Stimulated activated naive CD8-positive, alpha-beta T cell treated with anti-CD3 and anti-CD28 coated beads, Interleukin-15, amount 100 ng/mL, for 72 hours (primary cell): Measurements from ENCODE around the gene MSLN.

Source experiments
- ATAC-seq: fragments of 150-1000 bp; cut with Tn5 transposase; 2 replicates; pipeline ENCODE4 v1.10.0; 2021; ENCODE audit warnings: mild to moderate bottlenecking, moderate library complexity
- DNase-seq, 2 donors: peaks; one replicate each; pipeline ENCODE4 v3.0.0; 2021 to 2022
- H3K27ac Mint-ChIP-seq, 2 donors: one replicate each; pipeline ENCODE4 v1.8.0; 2022; ENCODE audit warnings: mild to moderate bottlenecking in 2 of 2, mixed read lengths in 2 of 2, moderate library complexity in 2 of 2
- H3K27me3 Mint-ChIP-seq: one replicate; pipeline ENCODE4 v1.8.0; 2022; ENCODE audit warnings: mixed read lengths
- H3K4me1 Mint-ChIP-seq: one replicate; pipeline ENCODE4 v1.8.0; 2022; ENCODE audit warnings: mild to moderate bottlenecking, mixed read lengths
- H3K4me3 Mint-ChIP-seq, 2 donors: one replicate each; pipeline ENCODE4 v1.8.0; 2022; ENCODE audit warnings: mild to moderate bottlenecking in 2 of 2, mixed read lengths in 2 of 2, moderate library complexity in 1 of 2
- H3K9me3 Mint-ChIP-seq, 2 donors: one replicate each; pipeline ENCODE4 v1.8.0; 2022; ENCODE audit warnings: mixed read lengths in 2 of 2

MSLN gene

DNA sequence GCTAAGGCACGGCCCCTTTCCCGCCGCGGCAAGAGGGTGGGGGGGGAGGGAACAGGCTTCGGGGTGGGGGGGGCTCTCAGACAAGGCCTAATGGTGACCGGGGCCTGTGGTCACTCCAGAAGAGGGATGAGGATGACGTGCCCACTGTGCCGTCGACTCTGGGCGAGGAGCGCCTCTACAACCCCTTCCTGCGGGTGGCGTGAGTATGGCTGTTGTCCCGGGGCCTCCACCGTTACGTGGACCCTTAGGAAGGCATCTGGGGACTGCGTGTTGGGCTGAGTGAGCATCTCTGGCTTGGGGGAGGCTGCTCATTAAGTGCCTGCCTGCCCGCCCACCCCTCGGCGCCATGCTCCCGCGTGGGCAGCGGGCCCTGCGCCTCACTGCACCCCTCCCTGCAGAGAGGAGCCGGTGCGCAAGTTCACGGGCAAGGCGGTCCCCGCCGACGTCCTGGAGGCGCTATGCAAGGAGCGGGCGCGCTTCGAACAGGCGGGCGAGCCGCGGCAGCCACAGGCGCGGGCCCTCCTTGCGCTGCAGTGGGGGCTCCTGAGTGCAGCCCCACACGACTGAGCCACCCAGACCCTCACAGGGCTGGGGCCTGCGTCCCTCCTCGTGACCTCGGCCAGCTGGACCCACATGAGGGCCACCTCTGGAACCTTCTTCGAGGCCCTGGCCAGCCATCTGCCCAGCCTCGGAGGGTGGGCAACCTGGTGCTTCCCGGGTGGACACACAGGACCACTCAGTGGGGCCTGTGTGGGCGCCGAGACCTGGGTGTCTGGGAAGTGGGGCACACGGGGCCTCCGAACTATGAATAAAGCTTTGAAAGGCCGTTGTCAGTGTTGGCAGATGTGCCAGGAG is 31.4 kb upstream of the MSLN start:
- Mint-ChIP-seq H3K27ac (peak overlapping the region in 1 of 2 donors; percentile 83), H3K27me3 (no peaks in the 10 kb centered on the region)

DNA sequence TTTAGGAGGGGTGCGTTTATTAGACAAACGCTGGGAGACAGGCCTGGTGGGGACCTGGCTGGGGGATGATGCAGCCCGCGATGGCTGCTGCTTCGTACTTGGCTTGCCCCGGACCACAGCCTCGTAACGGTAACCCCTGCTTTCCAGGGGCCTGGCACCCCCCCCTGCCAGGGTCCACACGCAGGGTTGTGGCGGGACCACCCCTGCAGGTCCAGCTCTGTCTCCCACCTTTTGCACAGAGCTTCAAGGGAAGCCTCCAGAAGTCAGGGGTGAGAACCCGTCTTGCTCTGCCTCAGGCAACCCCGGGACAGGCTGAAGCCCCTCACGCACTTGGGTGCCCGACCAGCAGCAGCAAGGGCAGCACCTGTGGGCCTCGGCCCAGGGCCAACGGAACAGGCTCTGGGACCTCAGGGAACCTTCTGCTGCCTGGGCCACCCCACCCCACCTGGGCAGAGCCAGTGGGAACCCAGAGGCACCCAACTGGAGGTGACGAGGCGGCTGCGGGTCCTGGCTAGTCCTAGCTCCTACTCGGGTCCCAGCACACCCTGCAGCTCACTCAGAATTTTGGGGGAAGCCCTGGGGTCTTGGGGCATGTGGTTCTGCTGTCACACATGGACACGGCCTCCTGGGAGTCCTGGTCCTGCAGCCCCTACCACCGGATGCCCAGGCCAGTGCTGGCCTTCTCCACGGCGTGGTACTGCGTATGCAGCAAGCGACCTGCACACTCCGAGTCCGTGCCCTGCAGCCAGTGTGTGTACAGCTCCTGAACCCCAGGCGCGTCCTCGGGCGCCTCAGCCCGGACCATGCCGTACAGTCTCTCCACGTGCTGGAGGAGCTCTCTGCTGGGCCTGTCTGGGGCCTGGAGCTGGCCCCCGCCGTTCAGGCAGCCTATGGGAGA is 30.5 kb upstream of the MSLN start:
- peak overlapping the region in 1 of 2 donors; percentile 31 for H3K4me3 Mint-ChIP-seq
- H3K27ac Mint-ChIP-seq = peak overlapping the region in 1 of 2 donors; percentile 48
- H3K9me3 Mint-ChIP-seq = no peaks in the 10 kb centered on the region
- peaks cover 24% of the 10 kb centered on the region for H3K4me1 Mint-ChIP-seq
- ATAC-seq (no peak), DNase-seq (no peak)
- no peaks in the 10 kb centered on the region for H3K27me3 Mint-ChIP-seq

More for the DNA sequence above, 31.4 kb upstream of the MSLN start:
- DNase-seq (no peak), ATAC-seq (no peak)
- Mint-ChIP-seq H3K4me3 (peak overlapping the region; percentile 72 to 82), H3K4me1 (peaks cover 25% of the 10 kb centered on the region), H3K9me3 (no peaks in the 10 kb centered on the region)

DNA sequence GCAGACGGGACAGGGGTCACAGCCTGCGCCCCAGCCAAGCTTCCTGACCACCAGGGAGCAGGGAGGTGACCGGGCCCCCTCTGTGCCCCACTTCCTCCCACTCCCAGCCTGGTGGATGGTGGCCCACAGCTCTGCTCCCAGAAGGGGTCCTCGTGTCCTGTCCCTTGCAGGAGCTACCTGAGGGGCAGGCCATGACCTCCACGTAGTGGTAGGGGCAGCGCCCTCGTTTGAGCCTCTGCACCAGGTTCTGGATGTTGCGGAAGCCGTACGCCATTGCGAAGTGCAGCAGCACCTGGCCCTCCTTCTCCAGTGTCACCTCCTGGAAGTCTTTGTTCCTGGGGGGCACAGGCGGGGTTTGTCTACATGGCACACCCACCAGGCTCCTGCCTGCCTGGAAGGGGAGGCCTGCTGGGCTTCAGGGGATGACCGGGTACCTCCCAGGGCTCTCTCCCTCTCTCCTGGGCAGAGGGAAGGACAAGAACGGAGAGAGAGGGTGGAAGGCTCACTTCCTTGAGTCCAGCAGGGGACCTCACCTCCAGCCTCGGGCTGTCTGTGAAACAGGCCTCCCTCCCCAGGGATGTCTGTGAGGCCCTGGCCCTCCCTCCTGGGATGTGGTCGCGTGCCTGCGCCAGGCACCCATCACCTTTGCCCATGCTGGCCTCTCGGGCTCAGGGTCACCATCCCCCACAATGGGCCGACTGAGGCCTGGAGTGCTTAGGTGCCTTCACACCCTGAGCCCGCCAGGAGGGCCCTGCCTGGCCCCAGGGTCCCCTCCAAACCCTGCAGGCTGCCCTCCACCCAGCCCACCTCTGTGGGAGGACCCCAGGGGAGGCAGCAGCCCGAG is 29.6 kb upstream of the MSLN start:
- DNase-seq = no peak
- Mint-ChIP-seq H3K27me3 (no peaks in the 10 kb centered on the region), H3K27ac (peak overlapping the region in 1 of 2 donors; percentile 63), H3K4me3 (no peak overlapping the region), H3K9me3 (no peaks in the 10 kb centered on the region), H3K4me1 (peaks cover 24% of the 10 kb centered on the region)
- no peak for ATAC-seq

DNA sequence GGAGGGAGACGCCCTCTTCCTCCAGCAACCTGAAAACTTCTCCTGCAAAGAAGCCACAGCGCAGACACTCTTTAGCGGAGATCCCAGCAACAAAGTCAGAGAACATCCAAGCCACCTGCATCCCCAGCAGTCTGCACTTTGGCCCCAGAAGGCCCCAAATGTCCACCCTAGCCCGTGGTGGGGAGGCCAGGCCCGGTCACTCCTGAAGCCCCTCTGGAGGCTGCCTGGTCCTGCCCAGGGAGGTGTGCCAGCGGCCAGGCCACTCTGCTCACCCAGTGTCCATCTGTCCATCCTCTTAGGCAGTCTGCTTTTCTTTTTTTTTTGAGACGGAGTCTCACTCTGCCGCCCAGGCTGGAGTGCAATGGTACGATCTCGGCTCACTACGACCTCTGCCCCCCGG is 28.2 kb upstream of the MSLN start:
- no peak overlapping the region for H3K4me3 Mint-ChIP-seq
- H3K4me1 Mint-ChIP-seq = peaks cover 28% of the 10 kb centered on the region
- no peaks in the 10 kb centered on the region for H3K9me3 Mint-ChIP-seq
- H3K27me3 Mint-ChIP-seq = no peaks in the 10 kb centered on the region
- no peak overlapping the region for H3K27ac Mint-ChIP-seq
- DNase-seq (no peak), ATAC-seq (no peak)

DNA sequence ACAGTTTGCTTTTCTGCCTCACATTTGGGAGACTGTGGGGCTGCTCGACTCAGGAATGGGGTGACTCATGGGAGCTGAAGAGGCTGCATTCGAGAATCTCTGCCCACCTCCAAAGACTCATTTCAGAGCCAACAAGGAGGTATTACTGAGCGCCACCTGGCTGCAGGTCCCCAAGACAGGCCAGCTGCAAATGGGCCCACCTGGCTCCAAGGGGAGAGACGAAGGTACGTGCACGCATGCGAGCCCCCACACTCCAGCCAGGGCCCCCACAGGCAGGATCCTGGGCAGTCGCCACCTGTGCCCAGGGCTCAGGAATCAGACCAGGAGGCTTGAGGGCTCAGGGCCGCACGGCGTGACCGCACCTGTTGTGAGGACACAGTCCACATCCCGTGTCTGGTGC is 27.6 kb upstream of the MSLN start:
- H3K4me1 Mint-ChIP-seq = peaks cover 33% of the 10 kb centered on the region
- DNase-seq (no peak), ATAC-seq (no peak)
- no peaks in the 10 kb centered on the region for H3K27me3 Mint-ChIP-seq
- H3K4me3 Mint-ChIP-seq = no peak overlapping the region
- peak overlapping the region in 1 of 2 donors; percentile 30 for H3K27ac Mint-ChIP-seq
- no peaks in the 10 kb centered on the region for H3K9me3 Mint-ChIP-seq

DNA sequence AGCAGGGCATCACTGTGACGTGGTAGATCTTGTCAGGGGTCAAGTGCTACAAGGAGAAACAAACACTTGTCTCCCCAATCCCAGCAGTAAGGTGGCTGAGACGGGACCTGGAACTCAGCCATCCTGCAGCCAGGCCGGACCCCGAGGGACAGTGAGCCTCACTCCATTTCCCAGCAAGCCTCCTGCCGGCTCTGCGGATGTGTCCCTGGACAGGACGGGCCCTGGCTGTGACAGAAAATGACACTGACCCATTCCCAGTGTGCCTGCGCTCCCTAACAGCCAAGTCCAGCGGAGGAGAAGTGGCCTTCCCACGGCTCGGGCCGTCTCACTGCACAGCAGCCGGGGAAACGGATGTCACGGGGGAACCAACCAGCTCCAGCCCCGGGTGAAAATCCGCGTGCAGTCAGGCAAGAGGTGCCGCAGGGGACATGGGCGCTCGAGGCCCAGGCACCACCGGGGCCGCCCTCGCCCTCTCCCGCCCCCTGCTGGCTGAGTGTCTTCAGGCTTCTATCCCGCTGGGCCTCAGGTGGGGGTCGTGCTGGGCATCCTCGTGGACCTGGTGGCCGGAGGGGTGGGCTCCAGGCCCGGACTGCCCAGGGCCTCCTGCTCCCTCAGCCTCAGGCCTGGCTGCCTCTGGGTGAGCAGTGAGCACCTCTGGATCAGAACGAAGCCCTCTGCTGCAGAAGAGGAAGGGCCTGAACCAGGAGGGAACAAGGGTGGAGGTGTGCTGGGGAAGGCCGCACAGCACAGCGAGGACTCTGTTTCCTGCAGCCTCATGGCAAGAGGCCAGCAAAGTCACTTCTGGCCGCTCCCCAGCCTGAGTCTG is 26.9 kb upstream of the MSLN start:
- no peak for ATAC-seq
- H3K4me3 Mint-ChIP-seq = no peak overlapping the region

DNA sequence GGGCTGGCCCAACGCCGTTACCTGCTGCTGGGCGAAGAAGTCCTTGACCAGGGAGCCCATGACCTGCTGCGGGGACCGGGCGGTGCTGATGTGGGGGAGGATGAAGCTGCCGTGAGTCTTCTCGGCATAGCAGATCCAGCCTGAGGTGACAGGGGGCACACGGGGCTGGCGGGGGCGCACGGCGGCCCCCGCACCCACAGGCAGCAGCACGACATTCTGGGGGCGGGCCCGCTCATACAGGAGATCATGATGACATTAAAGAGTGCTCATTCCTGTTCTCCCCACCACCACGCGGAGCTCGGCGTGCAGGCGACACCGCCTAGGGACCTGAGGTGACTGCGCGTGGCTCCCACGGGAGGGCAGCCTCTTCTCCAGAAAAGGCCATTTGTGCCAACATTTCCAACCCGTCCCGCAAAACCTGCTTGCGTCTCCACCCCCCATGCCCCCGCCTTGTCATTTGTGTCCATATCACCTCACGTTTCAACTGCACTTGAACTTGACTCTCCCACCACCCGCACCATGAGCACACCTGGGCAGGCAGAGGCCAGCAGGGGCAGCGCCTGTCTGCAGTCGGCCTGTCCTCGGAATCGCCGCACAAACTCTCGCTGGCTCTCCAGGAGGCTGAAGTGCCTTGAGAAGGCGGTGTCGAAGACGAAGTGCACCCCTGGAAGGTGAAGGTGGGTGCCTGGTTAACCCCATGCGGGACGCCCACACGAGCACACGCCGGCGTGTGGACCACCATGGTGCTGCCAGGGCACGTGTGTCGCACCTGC is 26.1 kb upstream of the MSLN start:
- Mint-ChIP-seq H3K4me3 (no peak overlapping the region), H3K4me1 (peaks cover 34% of the 10 kb centered on the region), H3K27me3 (no peaks in the 10 kb centered on the region), H3K27ac (no peak overlapping the region), H3K9me3 (no peaks in the 10 kb centered on the region)
- no peak for ATAC-seq
- no peak for DNase-seq

More for the DNA sequence above, 26.9 kb upstream of the MSLN start:
- Mint-ChIP-seq H3K27ac (peak overlapping the region in 1 of 2 donors; percentile 27), H3K9me3 (no peaks in the 10 kb centered on the region), H3K27me3 (no peaks in the 10 kb centered on the region), H3K4me1 (peaks cover 31% of the 10 kb centered on the region)
- no peak for DNase-seq

DNA sequence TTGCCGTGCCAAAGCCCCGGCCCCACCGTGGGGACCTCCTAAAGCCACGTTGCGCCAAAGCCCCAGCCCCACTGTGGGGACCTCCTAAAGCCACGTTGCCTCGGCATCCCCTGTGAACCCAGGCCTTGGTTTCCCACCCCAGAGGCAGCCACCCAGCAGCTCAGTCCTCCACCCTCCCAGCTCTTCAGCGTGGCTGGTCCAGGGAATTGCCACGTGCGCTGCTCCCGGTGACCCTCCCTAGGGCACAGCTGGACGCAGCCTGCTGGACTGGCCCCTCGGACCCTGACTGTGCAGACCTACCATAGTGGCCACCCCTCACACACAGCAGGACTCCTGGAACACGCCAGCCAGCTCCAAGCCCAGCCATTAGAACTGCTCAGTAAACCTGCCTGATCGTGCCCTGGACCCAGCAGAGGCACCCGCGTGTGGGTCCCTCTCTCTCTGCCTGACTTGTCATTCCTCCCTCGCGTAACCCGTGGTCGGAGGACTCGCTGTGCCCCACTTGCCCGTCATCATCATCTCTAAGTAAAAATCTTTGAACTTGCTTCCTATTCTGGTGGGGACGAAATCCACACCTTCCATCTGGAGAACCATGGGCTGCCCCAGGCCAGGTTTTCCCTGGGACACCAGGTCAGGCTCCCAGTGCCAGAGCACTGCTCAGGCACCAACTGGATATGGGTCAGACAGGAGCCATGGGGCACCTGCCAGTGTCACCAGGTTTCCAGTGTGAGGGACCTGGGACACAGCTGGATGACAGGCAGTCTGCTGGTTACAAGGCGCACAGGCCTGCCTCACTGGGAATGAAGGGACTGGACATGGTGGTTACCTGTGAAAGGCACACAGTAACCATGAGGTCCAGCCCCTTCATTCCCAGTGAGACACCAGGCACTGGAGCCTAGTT is 25.3 kb upstream of the MSLN start:
- no peaks in the 10 kb centered on the region for H3K9me3 Mint-ChIP-seq
- no peaks in the 10 kb centered on the region for H3K27me3 Mint-ChIP-seq
- ATAC-seq = no peak
- H3K27ac Mint-ChIP-seq = no peak overlapping the region
- peak overlapping the region in 1 of 2 donors; percentile 11 for H3K4me3 Mint-ChIP-seq
- DNase-seq = no peak
- peaks cover 42% of the 10 kb centered on the region for H3K4me1 Mint-ChIP-seq

DNA sequence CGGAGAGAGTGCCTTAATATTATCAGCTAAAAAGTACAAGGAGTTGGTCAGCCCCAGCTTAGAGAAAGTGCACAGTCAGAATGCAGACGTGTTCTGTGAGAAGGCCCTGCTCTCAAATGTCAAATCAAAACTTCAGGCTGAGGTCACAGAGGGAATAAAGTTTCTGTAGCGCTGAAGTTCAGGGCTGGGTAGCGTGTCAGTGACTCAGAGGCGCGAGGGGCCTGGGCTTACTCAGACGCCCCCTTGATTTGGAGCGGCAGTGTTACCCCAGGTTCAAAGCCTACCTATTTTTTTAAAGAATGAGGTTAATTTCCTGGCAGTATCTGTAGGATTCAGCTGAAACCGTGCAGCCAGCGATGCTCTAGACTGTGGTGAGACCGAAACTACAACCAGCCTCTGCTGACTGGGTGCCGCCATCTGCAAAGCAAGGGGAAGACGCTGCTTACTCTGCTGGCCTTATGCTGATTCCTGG is 24.5 kb upstream of the MSLN start:
- DNase-seq (peak; percentile 46 to 71), ATAC-seq (peak; percentile 80)
- peaks cover 43% of the 10 kb centered on the region for H3K4me1 Mint-ChIP-seq
- peak overlapping the region; percentile 7 to 55 for H3K4me3 Mint-ChIP-seq
- no peaks in the 10 kb centered on the region for H3K27me3 Mint-ChIP-seq
- no peaks in the 10 kb centered on the region for H3K9me3 Mint-ChIP-seq
- H3K27ac Mint-ChIP-seq = peak overlapping the region; percentile 38 to 59

DNA sequence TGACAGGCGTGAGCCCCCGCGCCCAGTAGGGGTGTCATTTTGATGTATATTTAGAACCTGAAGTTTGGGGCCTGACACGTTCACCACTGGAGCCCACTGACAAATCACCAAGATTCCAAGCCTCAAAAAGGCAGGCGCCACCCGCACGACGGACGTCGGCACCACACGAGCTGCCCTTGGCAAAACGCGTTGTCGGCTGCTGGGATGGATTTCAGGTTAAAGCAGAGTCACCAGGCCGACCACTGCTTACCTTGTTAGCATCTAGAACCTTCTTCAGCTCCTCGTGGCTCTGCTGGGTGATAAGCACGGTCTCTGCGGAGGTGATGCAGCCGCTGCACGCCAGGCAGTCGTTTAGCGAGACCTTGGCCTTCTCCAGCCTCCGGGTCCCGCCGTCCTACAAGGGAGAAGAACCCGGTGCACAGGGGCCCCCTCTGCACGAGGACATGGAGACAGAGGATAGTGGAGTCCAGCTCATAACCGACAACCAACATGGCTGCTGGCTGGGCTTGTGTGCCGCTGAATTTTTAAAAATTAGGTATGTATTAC is 23.5 kb upstream of the MSLN start:
- H3K27ac Mint-ChIP-seq = no peak overlapping the region
- DNase-seq = no peak
- peaks cover 43% of the 10 kb centered on the region for H3K4me1 Mint-ChIP-seq
- H3K4me3 Mint-ChIP-seq = no peak overlapping the region
- no peak for ATAC-seq
- H3K27me3 Mint-ChIP-seq = no peaks in the 10 kb centered on the region
- H3K9me3 Mint-ChIP-seq = no peaks in the 10 kb centered on the region

DNA sequence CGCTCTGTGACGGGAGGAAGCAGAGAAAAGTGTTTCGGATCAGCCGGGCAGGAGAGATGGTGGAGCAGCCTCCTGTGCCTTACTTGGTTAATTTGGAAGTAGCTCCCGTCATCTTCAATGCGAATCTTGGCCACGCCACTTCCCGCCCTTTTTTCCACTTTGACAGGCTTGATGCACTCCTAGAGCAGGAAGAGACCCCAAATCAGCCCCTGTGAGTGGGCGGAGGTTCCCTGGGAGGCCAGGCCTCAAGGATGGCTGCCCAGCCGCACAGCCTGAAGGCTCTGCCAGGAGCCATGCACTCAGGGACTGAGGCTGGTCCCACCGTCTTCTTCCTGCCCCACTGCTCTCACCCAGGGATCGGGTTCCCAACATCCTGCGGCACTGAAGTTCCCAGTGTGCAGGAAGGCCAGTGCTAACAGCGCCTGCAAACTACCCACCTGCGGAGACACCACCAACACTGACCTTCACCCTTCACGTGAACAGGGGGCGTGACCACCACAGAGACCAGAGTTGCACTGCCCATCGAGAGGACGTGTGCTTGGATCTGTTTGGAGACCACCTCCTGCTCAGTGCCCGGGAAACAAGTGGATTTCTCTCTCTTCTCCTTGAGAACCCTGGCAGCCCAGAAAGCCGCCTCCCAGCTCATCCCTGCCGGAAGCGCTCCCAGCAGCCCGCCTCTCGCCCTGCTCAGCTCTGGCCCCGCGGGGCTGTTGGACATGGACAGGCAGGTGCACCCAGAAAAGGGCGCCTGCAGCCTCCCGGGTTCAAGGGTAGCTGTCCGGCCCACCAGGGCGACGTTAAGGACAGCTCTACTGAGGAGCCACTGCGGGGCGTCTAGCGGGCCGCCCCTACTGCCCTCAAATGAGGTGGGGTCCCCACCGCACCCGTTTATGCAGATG is 20.7 kb upstream of the MSLN start:
- Mint-ChIP-seq H3K4me3 (peak overlapping the region; percentile 85 to 87), H3K9me3 (no peaks in the 10 kb centered on the region), H3K27ac (peak overlapping the region in 1 of 2 donors; percentile 94), H3K27me3 (no peaks in the 10 kb centered on the region), H3K4me1 (peaks cover 43% of the 10 kb centered on the region)
- ATAC-seq (no peak), DNase-seq (no peak)

DNA sequence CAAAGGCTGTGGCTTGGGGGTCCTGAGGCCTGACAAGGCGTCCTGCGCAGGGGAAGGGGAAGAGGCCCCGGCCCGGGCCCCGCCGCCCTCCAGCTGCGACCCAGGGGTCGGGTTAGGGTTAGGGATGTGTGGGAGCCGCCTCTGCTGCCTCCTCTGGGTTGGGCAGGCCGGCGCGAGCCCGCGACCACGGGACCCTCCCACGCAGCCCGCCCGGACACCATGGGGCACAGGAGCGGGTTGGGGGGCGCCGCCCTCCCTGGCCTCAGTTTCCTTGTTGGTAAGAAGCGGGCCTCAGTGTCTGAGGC is 20.1 kb upstream of the MSLN start:
- ATAC-seq = peak; percentile 35
- Mint-ChIP-seq H3K27me3 (no peaks in the 10 kb centered on the region), H3K27ac (peak overlapping the region in 1 of 2 donors; percentile 94), H3K9me3 (no peaks in the 10 kb centered on the region), H3K4me3 (peak overlapping the region; percentile 85 to 87), H3K4me1 (peaks cover 39% of the 10 kb centered on the region)
- DNase-seq = no peak
